Activated T-cell treated with anti-CD3 and anti-CD28 coated beads, Interleukin-2, amount 50 U/mL, for 4 hours (primary cell): Measurements from ENCODE around the gene NELFE. TPM values are rescaled to one million over a fixed set of nuclear protein-coding genes. Genes with fewer than 3 reads are reported as not detected.
"Not testable (repeated sequence)": the region's sequence is repeated elsewhere in the genome, so short reads cannot be mapped to it uniquely, and the experiment has no call there.

ENCODE experiments used
- ATAC-seq, 2 donors: fragments of 200-7000 bp; cut with Tn5 transposase; one replicate each; pipeline ENCODE4 v1.10.0; 2021
- DNase-seq: peaks from one replicate; pipeline ENCODE4 v3.0.0-alpha.2; 2020
- H3K27me3 Mint-ChIP-seq: one replicate; pipeline ENCODE4 v1.8.0; 2021; ENCODE audit warnings: low read depth, mixed read lengths
- H3K36me3 Mint-ChIP-seq: one replicate; pipeline ENCODE4 v1.8.0; 2022; ENCODE audit warnings: mixed read lengths; ENCODE audit not compliant: insufficient read depth
- H3K4me1 Mint-ChIP-seq: one replicate; pipeline ENCODE4 v1.8.0; 2021; ENCODE audit warnings: low read depth, mixed read lengths
- H3K4me3 Mint-ChIP-seq: one replicate; pipeline ENCODE4 v1.8.0; 2021; ENCODE audit warnings: mild to moderate bottlenecking, moderate library complexity, mixed read lengths
- H3K9me3 Mint-ChIP-seq: one replicate; pipeline ENCODE4 v1.8.0; 2021; ENCODE audit warnings: mixed read lengths
- total RNA-seq, 3 donors: library from RNA; stranded (reverse); gene quantifications; one replicate each; pipeline ENCODE4 v1.2.1, GENCODE V29; 2021

Gene NELFE, protein sequence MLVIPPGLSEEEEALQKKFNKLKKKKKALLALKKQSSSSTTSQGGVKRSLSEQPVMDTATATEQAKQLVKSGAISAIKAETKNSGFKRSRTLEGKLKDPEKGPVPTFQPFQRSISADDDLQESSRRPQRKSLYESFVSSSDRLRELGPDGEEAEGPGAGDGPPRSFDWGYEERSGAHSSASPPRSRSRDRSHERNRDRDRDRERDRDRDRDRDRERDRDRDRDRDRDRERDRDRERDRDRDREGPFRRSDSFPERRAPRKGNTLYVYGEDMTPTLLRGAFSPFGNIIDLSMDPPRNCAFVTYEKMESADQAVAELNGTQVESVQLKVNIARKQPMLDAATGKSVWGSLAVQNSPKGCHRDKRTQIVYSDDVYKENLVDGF
- 100 to 1,000 TPM; 107 to 111 (median 109) TPM for total RNA-seq

DNA sequence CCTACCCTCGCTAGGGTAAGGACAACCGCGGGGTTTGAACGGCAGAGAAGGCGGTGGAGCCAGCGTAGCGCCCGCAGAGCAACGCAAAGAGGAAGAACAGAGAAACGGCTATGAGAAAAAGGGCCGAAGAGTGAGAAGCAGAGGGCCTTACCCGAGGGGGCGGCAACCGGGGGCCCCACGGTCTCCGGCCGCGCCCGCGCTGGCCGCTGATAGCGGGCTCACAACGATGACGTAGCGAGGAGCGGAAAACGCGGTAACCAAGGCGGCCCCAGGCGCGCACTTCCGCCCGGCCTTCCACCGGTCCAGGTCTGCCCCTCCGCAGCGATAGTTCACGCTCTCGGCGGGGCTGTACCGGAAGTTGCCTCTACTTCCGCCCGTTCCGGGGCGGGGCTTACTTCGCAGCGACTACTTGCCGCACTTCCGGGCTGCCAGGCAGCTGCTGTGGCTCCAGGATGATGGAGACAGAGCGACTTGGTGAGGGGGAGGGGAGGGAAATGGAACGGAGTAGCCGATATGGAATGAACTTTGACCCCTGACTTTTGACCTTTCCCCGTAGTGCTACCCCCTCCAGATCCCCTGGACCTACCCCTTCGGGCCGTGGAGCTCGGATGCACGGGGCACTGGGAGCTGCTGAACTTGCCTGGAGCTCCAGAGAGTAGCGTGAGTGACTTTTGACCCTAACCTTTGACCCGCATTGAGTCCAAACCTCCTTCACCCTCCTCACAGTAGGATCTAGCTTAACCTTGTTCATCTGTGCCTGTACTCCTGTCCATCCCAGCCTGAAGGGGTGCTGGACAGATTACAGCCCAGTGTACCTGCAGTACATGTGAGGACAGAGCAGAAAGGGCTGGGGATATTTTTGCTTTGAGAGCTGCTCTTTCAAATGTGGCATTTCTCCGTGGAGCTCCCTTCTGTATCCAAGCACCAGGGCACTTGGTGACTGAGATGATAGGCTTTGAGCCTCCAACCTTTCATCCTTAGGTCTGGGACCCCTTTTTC lies at the start of gene NELFE, which contains the start of gene SKIC2:
NELFE (minus strand) TSS at position 231 of the 999 bp plus-strand sequence. CDS start 525 bp downstream, outside the sequence.
SKIC2 (plus strand) TSS at position 435 of the 999 bp plus-strand sequence; CDS start at position 453, 18 bp downstream.
- peak; percentile 100 for ATAC-seq
- Mint-ChIP-seq H3K36me3 (peaks cover 53% of the 10 kb centered on the region), H3K27me3 (no peaks in the 10 kb centered on the region), H3K9me3 (no peaks in the 10 kb centered on the region), H3K4me1 (peaks cover 41% of the 10 kb centered on the region), H3K4me3 (peak within 1 kb of the TSS; percentile 97)
- peak; percentile 98 for DNase-seq

DNA sequence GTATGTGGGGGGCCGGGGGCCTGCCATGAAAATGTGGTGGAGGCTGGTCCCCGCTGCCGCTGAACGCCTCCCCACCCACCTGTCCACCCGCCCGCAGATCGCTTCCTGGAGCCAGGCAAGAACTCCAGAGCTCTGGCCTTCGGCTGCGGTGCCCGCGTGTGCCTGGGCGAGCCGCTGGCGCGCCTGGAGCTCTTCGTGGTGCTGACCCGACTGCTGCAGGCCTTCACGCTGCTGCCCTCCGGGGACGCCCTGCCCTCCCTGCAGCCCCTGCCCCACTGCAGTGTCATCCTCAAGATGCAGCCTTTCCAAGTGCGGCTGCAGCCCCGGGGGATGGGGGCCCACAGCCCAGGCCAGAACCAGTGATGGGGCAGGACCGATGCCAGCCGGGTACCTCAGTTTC lies 49.3 kb upstream of the NELFE start:
- H3K4me3 Mint-ChIP-seq, H3K36me3 Mint-ChIP-seq, DNase-seq, H3K9me3 Mint-ChIP-seq, H3K4me1 Mint-ChIP-seq, H3K27me3 Mint-ChIP-seq, ATAC-seq: not testable (repeated sequence)

DNA sequence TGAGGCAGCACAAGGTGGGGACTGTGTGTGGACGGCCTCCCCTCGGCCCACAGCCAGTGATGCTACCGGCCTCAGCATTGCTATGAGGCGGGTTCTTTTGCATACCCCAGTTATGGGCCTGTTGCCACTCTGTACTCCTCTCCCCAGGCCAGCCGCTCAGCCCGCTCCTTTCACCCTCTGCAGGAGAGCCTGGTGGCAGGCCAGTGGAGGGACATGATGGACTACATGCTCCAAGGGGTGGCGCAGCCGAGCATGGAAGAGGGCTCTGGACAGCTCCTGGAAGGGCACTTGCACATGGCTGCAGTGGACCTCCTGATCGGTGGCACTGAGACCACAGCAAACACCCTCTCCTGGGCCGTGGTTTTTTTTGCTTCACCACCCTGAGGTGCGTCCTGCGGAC lies 48.3 kb upstream of the NELFE start:
- DNase-seq, H3K27me3 Mint-ChIP-seq, H3K36me3 Mint-ChIP-seq, H3K4me1 Mint-ChIP-seq, H3K4me3 Mint-ChIP-seq, ATAC-seq, H3K9me3 Mint-ChIP-seq: not testable (repeated sequence)

DNA sequence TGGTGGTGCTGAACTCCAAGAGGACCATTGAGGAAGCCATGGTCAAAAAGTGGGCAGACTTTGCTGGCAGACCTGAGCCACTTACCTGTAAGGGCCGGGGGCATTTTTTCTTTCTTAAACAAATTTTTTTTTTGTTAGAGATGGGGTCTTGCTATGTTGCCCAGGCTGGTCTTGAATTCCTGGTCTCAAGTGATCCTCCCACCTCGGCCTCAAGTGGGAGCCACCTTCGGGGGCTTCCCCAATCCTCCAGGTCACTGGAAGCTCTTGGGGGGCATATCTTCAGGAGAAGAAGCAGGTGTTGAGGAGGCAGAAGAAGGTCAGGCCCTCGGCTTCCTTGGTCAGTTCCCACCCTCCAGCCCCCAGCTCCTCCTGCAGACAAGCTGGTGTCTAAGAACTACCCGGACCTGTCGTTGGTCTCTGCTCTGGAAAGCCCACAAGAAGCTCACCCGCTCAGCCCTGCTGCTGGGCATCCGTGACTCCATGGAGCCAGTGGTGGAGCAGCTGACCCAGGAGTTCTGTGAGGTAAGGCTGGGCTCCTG lies 47.3 kb upstream of the NELFE start:
- H3K9me3 Mint-ChIP-seq, H3K4me3 Mint-ChIP-seq, H3K27me3 Mint-ChIP-seq, ATAC-seq, DNase-seq, H3K36me3 Mint-ChIP-seq, H3K4me1 Mint-ChIP-seq: not testable (repeated sequence)

DNA sequence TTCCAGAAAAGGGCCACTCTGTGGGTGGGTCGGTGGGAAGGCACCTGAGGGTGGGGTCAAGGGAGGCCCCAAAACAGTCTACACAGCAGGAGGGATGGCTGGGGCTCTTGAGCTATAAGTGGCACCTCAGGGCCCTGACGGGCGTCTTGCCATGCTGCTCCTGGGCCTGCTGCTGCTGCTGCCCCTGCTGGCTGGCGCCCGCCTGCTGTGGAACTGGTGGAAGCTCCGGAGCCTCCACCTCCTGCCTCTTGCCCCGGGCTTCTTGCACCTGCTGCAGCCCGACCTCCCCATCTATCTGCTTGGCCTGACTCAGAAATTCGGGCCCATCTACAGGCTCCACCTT lies 46.7 kb upstream of the NELFE start:
- not testable (repeated sequence) for H3K4me3 Mint-ChIP-seq, ATAC-seq, H3K4me1 Mint-ChIP-seq, H3K27me3 Mint-ChIP-seq, H3K36me3 Mint-ChIP-seq, H3K9me3 Mint-ChIP-seq, DNase-seq

DNA sequence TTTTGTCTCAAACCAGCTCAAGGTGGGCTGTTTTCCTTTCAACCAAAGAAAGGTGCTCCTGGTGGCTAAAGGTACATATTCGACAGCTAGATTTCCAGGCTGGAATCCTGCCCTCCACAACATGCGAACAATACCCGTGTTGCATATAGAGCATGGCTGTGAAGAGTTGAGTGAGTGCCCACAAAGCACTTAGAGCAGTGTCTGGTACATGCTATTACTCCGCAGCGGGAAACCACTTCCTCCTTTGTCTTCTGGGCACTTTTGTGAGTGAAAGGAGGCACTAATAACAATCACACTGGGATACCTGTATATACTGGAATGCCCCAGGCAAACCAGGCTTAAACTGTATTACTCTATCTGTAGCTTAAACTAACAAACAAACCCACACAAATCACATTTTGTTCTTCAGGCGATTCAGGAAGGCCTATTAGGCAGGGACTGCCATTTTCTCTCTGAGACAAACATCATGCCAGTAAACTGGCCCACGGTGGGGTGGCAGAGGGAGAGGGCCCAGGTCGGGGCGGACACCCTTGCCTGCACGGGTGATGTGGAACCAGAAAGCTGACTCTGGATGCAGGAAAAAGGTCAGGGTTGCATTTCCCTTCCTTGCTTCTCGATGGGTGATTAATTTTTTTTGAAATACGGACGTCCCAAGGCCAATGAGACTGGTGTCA lies 46.2 kb upstream of the NELFE start:
- not testable (repeated sequence) for H3K4me3 Mint-ChIP-seq

DNA sequence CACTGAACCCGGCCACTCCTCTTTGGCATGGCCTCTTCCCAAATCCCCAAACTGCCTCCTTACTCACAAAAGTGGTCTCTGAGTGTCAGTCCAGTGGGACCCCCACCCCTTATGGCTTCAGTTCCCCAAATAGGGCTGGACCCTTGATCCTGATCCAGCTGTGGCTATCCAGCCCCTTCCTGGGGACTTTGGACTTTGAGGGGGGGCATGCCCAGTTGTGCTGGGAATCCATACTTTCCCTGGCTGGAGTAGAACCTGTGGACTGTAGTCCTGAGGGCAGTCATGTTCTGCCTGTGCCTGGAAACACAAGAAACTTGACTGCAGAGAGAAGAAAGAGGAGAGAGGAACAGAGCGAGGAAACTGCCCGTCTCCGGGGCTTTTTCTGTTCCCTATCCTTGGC lies 45.6 kb upstream of the NELFE start:
- not testable (repeated sequence) for DNase-seq, H3K27me3 Mint-ChIP-seq, H3K4me3 Mint-ChIP-seq, H3K9me3 Mint-ChIP-seq, H3K4me1 Mint-ChIP-seq, ATAC-seq, H3K36me3 Mint-ChIP-seq

More for the DNA sequence above, 46.2 kb upstream of the NELFE start:
- not testable (repeated sequence) for DNase-seq, H3K9me3 Mint-ChIP-seq, H3K4me1 Mint-ChIP-seq, H3K27me3 Mint-ChIP-seq, H3K36me3 Mint-ChIP-seq
- ATAC-seq: peak; percentile 63 to 72

DNA sequence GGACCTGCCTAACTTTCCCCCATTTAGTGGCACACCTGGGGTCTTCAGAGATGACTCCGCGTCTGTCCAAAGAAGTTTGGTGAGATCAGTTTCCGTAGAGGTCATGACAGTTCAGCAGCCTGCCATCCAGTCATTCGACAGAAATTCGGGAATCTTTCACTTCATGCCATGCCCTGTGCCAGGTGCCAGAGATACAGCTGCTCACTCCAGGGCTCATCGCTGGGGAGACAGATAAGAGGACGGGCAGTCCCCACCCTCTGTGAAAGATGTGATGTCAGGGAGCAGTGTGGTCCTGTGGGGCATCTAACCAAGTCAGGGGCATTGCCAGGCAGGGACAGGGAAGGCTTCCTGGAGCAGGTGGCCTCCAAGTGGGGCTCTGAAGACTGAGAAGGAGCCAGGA lies 44.5 kb upstream of the NELFE start:
- H3K4me1 Mint-ChIP-seq, H3K36me3 Mint-ChIP-seq, H3K4me3 Mint-ChIP-seq, H3K27me3 Mint-ChIP-seq, H3K9me3 Mint-ChIP-seq, ATAC-seq, DNase-seq: not testable (repeated sequence)

DNA sequence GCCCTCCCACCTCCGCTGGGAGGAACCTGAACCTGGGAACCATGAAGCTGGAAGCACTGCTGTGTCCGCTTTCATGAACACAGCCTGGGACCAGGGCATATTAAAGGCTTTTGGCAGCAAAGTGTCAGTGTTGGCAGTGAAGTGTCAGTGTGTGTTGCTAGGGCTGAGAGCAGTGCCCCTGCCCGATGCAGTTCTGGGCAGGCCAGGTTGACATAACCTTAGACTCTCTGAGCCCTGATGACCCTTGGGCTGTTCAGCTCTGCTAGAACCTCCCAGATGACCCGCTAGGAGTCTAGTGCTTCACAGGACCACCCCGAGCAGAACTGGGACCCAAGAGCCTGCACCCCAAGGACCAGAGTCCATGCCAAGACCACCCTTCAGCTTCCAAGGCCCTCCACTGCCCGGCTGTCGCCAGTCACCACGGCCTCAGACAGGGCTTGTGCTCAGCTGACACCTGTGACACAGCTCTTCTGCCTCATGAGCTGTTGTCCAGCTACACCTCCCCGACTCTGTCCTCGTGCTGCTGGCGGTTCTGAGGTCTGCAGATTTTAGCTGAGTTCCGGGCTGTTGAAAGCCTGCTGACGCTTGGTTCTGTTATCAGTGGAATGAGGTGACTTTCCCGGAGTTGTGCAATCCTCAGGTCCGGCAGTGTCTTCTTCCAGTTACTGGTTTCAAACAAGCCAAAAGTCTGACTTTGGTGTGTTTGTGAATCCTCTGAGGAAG lies 43.9 kb upstream of the NELFE start:
- ATAC-seq, H3K4me3 Mint-ChIP-seq, H3K4me1 Mint-ChIP-seq, H3K9me3 Mint-ChIP-seq, DNase-seq, H3K36me3 Mint-ChIP-seq, H3K27me3 Mint-ChIP-seq: not testable (repeated sequence)

DNA sequence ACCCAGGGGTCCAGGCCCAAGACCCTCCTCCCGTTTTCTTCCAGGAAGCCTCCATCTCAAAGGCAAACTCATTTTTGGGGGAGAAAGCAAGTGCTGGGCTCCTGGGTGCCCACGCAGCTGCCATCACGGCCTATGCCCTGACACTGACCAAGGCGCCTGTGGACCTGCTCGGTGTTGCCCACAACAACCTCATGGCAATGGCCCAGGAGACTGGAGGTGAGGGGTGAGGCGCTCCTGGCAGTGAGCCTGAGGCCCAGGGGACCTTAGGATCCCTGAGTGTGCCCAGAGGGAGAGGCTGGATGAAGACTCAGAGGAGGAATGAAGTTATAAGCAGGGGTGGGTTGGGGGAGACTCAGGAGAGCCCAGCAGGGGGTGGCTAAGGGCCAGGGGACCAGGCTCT lies 37.6 kb upstream of the NELFE start:
- not testable (repeated sequence) for H3K36me3 Mint-ChIP-seq, H3K27me3 Mint-ChIP-seq, H3K9me3 Mint-ChIP-seq, DNase-seq, H3K4me3 Mint-ChIP-seq, ATAC-seq, H3K4me1 Mint-ChIP-seq

DNA sequence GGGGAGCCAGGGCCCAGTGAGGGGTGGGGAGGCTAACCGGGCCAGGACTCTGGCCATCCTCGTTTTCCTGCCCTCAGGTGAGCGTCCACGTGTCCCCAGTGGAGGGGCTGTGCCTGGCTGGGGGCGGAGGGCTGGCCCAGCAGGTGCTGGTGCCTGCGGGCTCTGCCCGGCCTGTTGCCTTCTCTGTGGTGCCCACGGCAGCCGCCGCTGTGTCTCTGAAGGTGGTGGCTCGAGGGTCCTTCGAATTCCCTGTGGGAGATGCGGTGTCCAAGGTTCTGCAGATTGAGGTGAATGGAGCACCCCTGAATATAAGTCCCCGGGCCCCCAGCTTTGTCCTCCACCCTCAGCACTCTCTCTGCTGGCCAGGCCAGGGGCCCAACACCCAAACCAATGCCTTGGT lies 35.6 kb upstream of the NELFE start:
- DNase-seq, H3K4me3 Mint-ChIP-seq, H3K36me3 Mint-ChIP-seq, H3K4me1 Mint-ChIP-seq, H3K9me3 Mint-ChIP-seq, H3K27me3 Mint-ChIP-seq, ATAC-seq: not testable (repeated sequence)

DNA sequence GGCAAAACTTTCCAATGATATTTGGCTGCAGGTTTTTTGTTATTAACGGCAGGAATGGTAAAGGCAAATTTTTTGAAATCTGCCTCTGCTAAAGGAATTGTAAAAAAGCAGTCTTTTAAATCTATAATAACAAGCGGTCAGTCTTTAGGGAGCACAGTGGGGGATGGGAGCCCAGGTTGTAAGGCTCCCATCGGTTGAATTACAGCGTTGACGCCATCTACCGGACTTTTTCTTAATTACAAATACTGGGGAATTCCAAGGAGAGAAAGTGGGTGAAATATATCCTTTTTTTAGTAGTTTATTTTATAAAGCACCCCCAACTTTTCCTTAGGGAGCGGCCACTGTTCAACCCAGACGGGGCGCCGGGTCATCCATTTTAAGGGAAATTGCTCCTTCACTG lies 30.6 kb upstream of the NELFE start:
- H3K4me1 Mint-ChIP-seq, H3K27me3 Mint-ChIP-seq, H3K36me3 Mint-ChIP-seq, DNase-seq, H3K4me3 Mint-ChIP-seq, ATAC-seq, H3K9me3 Mint-ChIP-seq: not testable (repeated sequence)

DNA sequence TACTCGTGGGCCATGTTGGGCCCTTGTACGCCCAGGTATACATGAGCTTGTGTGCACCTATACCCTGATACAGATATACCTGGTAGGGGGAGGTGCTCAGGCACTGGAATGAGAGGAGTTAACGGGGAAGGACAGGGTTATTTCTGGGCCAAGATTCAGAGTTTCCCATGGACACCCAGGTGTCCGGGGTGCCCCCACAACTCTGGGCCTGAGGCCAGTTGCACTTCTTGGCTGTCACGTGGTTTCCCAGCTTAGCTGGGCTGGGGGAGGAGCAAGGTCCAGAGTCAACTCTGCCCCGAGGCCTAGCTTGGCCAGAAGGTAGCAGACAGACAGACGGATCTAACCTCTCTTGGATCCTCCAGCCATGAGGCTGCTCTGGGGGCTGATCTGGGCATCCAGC lies 23.0 kb upstream of the NELFE start, which contains the start of gene C4A:
C4A (plus strand) TSS at position 314 of the 400 bp plus-strand sequence; CDS start at position 365, 51 bp downstream.
- not testable (repeated sequence) for H3K27me3 Mint-ChIP-seq, H3K4me3 Mint-ChIP-seq, ATAC-seq, H3K9me3 Mint-ChIP-seq, DNase-seq, H3K36me3 Mint-ChIP-seq, H3K4me1 Mint-ChIP-seq
